NCI-H1694 treated with DMSO at 0.1 percent for 48 hours (cell line): ENCODE results near the gene TPMT.

ENCODE experiments used
- DNase-seq: peaks from one replicate; lab custom pipeline; 2025; lab: John Stamatoyannopoulos, UW

Gene TPMT

GRCh38 chr6:18110162-18110561 lies 44.7 kb downstream of the TPMT start:
- no peak for DNase-seq

DNA sequence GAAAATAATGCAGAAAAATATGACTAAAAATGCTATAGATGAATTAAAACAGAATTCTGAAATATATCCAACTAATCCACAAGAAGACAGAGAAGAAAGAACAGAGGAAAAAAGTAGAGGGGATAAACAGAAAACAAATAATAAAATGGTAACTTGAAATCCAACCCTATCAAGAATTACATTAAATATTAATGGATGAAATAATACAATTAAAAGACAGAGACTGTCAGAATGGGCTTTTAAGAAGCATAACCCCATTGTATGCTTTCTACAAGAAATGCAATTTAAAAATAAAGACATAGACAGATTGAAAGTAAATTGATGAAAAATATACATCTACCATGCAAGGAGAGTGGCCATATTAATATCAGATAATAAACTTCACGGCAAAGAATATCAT lies 47.8 kb downstream of the TPMT start:
- no peak for DNase-seq

GRCh38 chr6:18102783-18103509 lies 51.9 kb downstream of the TPMT start:
- no peak for DNase-seq

DNA sequence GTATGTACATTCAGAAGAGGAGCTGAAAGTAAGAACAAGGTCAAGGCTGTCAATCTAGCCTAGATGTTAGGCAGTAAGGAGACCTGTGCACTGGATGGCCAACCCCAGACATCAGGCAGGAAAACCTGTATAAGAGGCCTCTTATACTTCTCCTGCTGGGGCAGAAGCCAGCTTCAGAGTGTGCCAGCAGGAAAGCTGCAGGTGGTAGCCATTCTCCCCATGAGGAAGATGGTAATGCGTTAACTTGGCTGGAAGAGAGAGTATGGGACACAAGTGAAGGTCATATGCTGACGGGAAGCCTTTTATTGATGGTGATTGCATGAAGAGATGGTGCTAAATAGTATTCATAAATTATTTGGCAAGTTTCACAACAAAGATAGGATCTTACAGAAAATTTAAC lies 53.0 kb downstream of the TPMT start:
- no peak for DNase-seq

GRCh38 chr6:18101271-18101670 lies 53.6 kb downstream of the TPMT start:
- DNase-seq, result no peak

GRCh38 chr6:18100296-18100695 lies 54.6 kb downstream of the TPMT start:
- no peak for DNase-seq

DNA sequence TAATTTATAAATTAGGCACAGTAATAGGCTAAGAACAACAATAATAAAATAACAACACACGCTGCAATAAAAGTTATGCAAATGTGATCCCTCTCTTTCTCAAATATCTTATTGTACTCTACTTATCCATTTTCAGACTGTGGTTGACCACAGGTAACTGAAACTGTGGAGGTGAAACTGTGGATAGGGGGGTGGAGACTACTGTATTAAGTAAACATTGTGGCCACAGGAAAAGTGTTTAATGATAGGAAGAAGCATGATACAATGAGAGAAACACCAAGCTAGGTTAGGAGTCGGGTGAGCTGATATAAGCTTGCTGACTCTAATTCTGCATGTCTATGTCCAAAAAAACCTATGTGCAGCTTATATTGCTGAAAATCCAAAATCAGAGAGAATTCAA lies 55.4 kb downstream of the TPMT start:
- DNase-seq, result no peak

GRCh38 chr6:18096423-18096822 lies 58.5 kb downstream of the TPMT start:
- no peak for DNase-seq

- DNase-seq, result no peak
These were observed 63.5 kb downstream of the TPMT start for GRCh38 chr6:18091382-18091781.

DNA sequence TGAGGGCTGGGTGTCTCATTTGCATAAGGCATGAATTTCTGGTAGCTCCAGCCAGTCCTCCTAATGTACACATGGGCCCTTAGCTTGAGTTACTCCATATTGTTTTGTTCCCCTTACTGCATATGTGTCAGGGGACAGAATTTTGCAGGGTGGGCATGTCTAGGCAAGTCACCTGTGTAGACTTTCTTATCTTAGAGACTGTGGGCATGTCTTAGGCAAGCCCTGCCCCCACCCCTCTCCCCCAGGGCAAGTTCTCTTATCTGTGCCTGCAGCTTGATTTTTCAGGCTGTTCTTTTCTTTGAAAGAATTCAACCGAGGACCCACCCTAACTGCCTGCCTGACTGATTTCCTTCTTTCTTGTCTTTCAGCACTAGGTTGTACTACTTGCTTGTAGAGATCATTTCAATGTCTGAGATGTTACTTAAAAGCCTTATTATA lies 64.5 kb downstream of the TPMT start:
- DNase-seq, result no peak

DNA sequence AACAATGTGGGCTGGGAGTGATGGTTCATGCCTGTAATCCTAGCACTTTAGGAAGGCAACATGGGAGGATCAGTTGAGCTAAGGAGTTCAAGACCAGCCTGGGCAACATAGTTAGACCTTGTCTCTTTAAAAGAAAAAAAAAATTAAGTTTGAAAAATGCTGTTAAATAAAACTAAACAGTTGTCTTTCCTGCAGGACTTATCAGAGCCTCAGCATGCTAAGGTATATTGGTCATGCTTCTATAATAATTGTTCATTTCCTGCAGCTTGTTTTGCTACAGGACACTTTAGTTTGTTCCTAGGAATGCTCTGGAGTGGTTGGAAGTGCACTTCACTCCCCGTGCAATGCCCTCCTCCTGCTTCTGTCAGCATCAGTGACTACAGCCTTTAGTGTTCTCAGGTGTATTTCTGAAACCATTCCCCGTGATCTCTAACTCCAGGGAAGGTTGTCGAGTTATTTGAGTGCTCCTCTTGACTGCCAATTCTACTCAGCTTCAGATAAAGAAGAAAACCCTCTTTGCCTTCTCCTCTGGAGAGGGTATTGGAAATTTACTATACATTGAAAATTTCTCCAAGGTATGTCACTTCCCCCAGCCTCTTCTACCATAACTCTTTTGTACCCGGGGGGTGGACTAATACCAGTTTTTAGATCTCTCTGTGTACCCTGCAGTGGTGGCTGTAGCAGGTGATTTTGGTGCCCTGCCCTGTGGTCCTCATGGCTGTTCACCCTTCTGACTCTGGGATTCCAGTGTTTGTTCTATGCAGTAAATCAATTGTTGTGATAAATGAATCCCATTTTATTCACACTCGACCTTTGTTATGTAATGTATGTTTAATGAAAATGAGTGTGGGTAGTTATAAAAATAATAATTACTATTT lies 66.2 kb downstream of the TPMT start:
- DNase-seq, result no peak

- DNase-seq, result no peak
These were observed 67.3 kb downstream of the TPMT start for GRCh38 chr6:18087396-18088165.

- DNase-seq, result no peak
These were observed 73.7 kb downstream of the TPMT start for GRCh38 chr6:18081025-18081668.

- no peak for DNase-seq
These were observed 74.3 kb downstream of the TPMT start for GRCh38 chr6:18080544-18080943.

DNA sequence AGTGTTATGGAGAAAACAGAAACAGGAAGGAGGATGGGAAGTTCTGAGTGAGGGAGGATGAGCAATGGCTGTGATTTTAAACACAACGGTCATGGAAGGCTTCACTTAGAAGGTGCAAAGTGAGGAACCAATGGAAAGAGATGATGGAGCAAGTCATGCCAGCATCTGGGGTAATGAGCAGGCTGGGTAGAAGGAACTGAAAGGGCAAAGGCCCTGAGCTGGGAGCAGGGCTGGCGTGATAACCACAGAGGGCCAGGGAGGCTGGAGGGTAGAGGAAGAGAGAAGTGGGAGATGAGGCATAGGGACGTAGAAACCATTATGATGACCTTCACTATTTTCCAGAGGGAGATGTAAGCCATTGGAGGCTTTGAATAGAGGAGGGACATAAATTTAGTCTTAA lies 76.0 kb downstream of the TPMT start:
- DNase-seq, result no peak
